HCT116 (cell line): Measurements from ENCODE around the gene PCBP3.

ENCODE experiments used
- CTCF ChIP-seq, 3 experiments: fragments of 200-600 bp in 1 of 3; sonication (generic) in 1 of 3; IDR thresholded peaks in 2 of 3; conservative IDR thresholded peaks in 1 of 3; 2 replicates each; pipeline ENCODE4 v1.5.1; 2012 to 2017; ENCODE audit warnings: low read depth in 2 of 3, low read length in 2 of 3, antibody characterized with exemption in 1 of 3, borderline replicate concordance in 1 of 3, control low read depth in 1 of 3, mild to moderate bottlenecking in 1 of 3, mixed read lengths in 1 of 3, mixed run types in 1 of 3, moderate library complexity in 1 of 3; ENCODE audit not compliant: insufficient read depth in 1 of 3
- EZH2 ChIP-seq: fragments of 200-600 bp; sonication (generic); IDR thresholded peaks from 2 replicates; pipeline ENCODE4 v1.6.1; 2017; ENCODE audit warnings: antibody characterized with exemption, mixed run types
- POLR2A ChIP-seq: IDR thresholded peaks from 2 replicates; pipeline ENCODE4 v1.7.0; 2011; ENCODE audit warnings: borderline replicate concordance; ENCODE audit not compliant: insufficient read depth, insufficient read length; ENCODE audit errors: extremely low read depth
- SIN3A ChIP-seq: IDR thresholded peaks from 2 replicates; pipeline ENCODE4 v1.6.1; 2012; ENCODE audit warnings: low read depth
- SP1 ChIP-seq: IDR thresholded peaks from 2 replicates; pipeline ENCODE4 v1.6.1; 2012; ENCODE audit warnings: low read depth
- TCF7L2 ChIP-seq: IDR thresholded peaks from 2 replicates; pipeline ENCODE4 v1.7.0; 2011; ENCODE audit warnings: borderline replicate concordance, inconsistent platforms; ENCODE audit not compliant: insufficient read depth, insufficient read length; ENCODE audit errors: extremely low read depth
- YY1 ChIP-seq: IDR thresholded peaks from 2 replicates; pipeline ENCODE4 v1.6.1; 2011; ENCODE audit warnings: low read length, low read depth, moderate library complexity, mild to moderate bottlenecking; ENCODE audit not compliant: insufficient replicate concordance; ENCODE audit errors: extremely low read depth
- ZBTB33 ChIP-seq: IDR thresholded peaks from 2 replicates; pipeline ENCODE4 v1.6.1; 2011; ENCODE audit warnings: mild to moderate bottlenecking, low read length, moderate library complexity; ENCODE audit not compliant: insufficient replicate concordance; ENCODE audit errors: extremely low read depth

GRCh38 chr21:45766501-45766900 is 123.0 kb downstream of the PCBP3 start:
- TF ChIP-seq CTCF (IDR thresholded peaks at IDR 0.05 in 2 of 3, conservative IDR thresholded peaks at IDR 0.05 in 1 of 3; ENCODE audit: borderline replicate concordance in 1 of 3, insufficient read depth in 1 of 3, low read depth in 2 of 3, low read length in 2 of 3) (no peak), POLR2A (no peak), SP1 (no peak), ZBTB33 (no peak), TCF7L2 (no peak), SIN3A (no peak), YY1 (no peak), EZH2 (no peak)
